Measurements from ENCODE around the gene MAPK8.

The MAPK8 gene

GRCh38 chr10:48331436-48331835 is 25.0 kb downstream of the MAPK8 start:
- TF ChIP-seq CTCF (IDR thresholded peaks at IDR 0.05; ENCODE audit: extremely low read depth, insufficient read depth, missing control alignments) = no peak
- in situ Hi-C loops (cut with MboI; ENCODE audit: low pct_unique_long_range_greater_than_20kb, low sequenced_read_pairs, unreplicated experiment) = no loop called here
- no peak for DNase-seq (ENCODE audit: low spot score)

GRCh38 chr10:48332166-48332870 is 25.8 kb downstream of the MAPK8 start:
- in situ Hi-C loops (cut with MboI; ENCODE audit: low pct_unique_long_range_greater_than_20kb, low sequenced_read_pairs, unreplicated experiment) = no loop called here

GRCh38 chr10:48332871-48333216 is 26.4 kb downstream of the MAPK8 start:
- in situ Hi-C loops (cut with MboI; ENCODE audit: low pct_unique_long_range_greater_than_20kb, low sequenced_read_pairs, unreplicated experiment) = no loop called here
- no peak for TF ChIP-seq CTCF (IDR thresholded peaks at IDR 0.05; ENCODE audit: extremely low read depth, insufficient read depth, missing control alignments)
- DNase-seq (ENCODE audit: low spot score) = no peak

More at GRCh38 chr10:48332166-48332870, 25.8 kb downstream of the MAPK8 start:
- no peak for DNase-seq (ENCODE audit: low spot score)
- TF ChIP-seq CTCF (IDR thresholded peaks at IDR 0.05; ENCODE audit: extremely low read depth, insufficient read depth, missing control alignments) = peak; percentile 9

GRCh38 chr10:48333856-48334255 is 27.4 kb downstream of the MAPK8 start:
- in situ Hi-C loops (cut with MboI; ENCODE audit: low pct_unique_long_range_greater_than_20kb, low sequenced_read_pairs, unreplicated experiment) = no loop called here
- DNase-seq (ENCODE audit: low spot score) = no peak
- TF ChIP-seq CTCF (IDR thresholded peaks at IDR 0.05; ENCODE audit: extremely low read depth, insufficient read depth, missing control alignments) = no peak

GRCh38 chr10:48335788-48336187 is 29.3 kb downstream of the MAPK8 start:
- no peak for DNase-seq (ENCODE audit: low spot score)
- no peak for TF ChIP-seq CTCF (IDR thresholded peaks at IDR 0.05; ENCODE audit: extremely low read depth, insufficient read depth, missing control alignments)
- in situ Hi-C loops (cut with MboI; ENCODE audit: low pct_unique_long_range_greater_than_20kb, low sequenced_read_pairs, unreplicated experiment) = no loop called here

- no peak for TF ChIP-seq CTCF (IDR thresholded peaks at IDR 0.05; ENCODE audit: extremely low read depth, insufficient read depth, missing control alignments)
- peak; percentile 35 for DNase-seq (ENCODE audit: low spot score)
- in situ Hi-C loops (cut with MboI; ENCODE audit: low pct_unique_long_range_greater_than_20kb, low sequenced_read_pairs, unreplicated experiment) = no loop called here
Observed at GRCh38 chr10:48336978-48337599, 30.6 kb downstream of the MAPK8 start.
